Parathyroid adenoma (tissue), 2 donors: ENCODE measurements around the gene IREB2.

Experiments
- H2AFZ ChIP-seq: fragments of 300-600 bp; sonication (generic); one replicate; pipeline ENCODE4 v1.7.0; 2017; ENCODE audit warnings: antibody characterized with exemption, mild to moderate bottlenecking
- H3K27ac ChIP-seq: fragments of 300-600 bp; sonication (generic); one replicate; pipeline ENCODE4 v1.7.0; 2017
- H3K27me3 ChIP-seq: fragments of 300-600 bp; sonication (generic); one replicate; pipeline ENCODE4 v1.7.0; 2017; ENCODE audit warnings: low read length; ENCODE audit not compliant: control insufficient read depth, insufficient read depth
- H3K36me3 ChIP-seq: fragments of 300-600 bp; sonication (generic); one replicate; pipeline ENCODE4 v1.7.0; 2017; ENCODE audit warnings: low read length; ENCODE audit not compliant: control insufficient read depth, insufficient read depth
- H3K4me1 ChIP-seq: fragments of 300-600 bp; sonication (generic); one replicate; pipeline ENCODE4 v1.7.0; 2017; ENCODE audit warnings: control low read depth
- H3K4me2 ChIP-seq: fragments of 300-600 bp; sonication (generic); one replicate; pipeline ENCODE4 v1.7.0; 2017; ENCODE audit warnings: low read length
- H3K4me3 ChIP-seq: fragments of 300-600 bp; sonication (generic); one replicate; pipeline ENCODE4 v1.7.0; 2017; ENCODE audit warnings: low read depth, low read length
- H3K79me2 ChIP-seq: fragments of 300-600 bp; sonication (generic); one replicate; pipeline ENCODE4 v1.7.0; 2017; ENCODE audit warnings: control low read depth
- H3K9ac ChIP-seq: fragments of 300-600 bp; sonication (generic); one replicate; pipeline ENCODE4 v1.7.0; 2017; ENCODE audit warnings: mild to moderate bottlenecking
- H3K9me3 ChIP-seq: fragments of 300-600 bp; sonication (generic); one replicate; pipeline ENCODE4 v1.7.0; 2017; ENCODE audit warnings: low read length; ENCODE audit not compliant: control insufficient read depth
- TF ChIP-seq, protein P1 (sequence below): fragments of 300-600 bp; sonication (generic); IDR thresholded peaks from one replicate; pipeline ENCODE4 v1.7.0; 2017; ENCODE audit warnings: antibody characterized with exemption, mild to moderate bottlenecking
- donor health status: primary hyperparathyroidism.

IREB2 gene

DNA sequence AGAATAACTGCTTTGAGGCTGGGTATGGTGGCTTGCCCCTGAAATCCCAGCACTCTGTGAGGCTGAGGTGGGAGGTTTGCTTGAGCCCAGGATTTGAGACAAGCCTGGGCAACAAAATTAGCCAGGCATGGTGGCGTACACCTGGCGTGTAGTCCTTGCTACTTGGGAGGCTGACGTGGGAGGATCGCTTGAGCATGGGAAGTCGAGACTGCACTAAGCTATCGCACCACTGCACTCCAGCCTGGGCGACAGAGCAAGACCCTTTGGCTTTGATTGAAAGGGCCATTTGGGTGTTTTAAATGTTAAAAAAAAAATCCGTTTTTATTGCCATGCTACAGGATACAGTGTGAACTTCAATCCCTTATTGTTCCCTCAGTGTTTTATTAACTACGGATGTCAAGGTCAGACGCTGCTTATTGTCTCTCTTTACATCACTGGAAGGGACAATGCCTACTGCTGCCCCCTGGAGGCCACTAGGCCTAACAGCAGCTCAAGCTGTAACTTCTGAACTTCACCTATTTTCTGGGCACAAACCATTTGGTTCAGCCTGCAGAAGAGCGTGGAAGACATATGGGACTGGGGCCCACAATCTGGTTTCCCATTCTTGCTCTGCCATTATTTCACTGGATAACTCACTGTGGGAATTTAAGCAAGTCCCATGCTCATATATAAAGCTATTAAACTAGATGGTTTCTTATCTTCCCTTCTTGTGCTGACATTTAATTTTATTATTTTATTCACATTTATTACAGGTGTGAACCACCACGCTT, 15.3 kb upstream of the IREB2 start:
- no peak overlapping the region for H3K27ac ChIP-seq
- H3K9ac ChIP-seq: no peak overlapping the region

DNA sequence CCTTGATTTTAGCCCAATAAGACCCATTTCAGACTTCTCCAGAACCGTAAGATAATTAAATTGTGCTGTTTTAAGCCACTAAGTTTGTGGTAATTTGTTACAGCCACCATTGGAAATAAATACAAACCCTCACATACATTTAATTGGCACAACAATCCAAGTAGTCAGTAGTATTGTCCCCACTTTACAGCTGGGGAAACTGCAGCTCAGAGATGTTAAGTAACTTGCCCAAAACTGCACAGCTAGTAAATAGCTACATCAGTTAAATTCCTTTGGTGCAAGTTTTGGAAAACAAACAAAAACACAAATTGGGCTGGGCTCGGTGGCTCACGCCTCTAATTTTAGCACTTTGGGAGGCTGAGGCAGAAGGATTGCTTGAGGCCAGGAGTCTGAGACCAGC, 13.3 kb upstream of the IREB2 start:
- Histone ChIP-seq H3K9ac (no peak overlapping the region), H2AFZ (no peak overlapping the region), H3K27me3 (no peaks in the 10 kb centered on the region), H3K4me2 (no peak overlapping the region), H3K36me3 (no peaks in the 10 kb centered on the region), H3K4me3 (no peak overlapping the region), H3K9me3 (no peaks in the 10 kb centered on the region), H3K4me1 (no peaks in the 10 kb centered on the region), H3K27ac (no peak overlapping the region), H3K79me2 (no peaks in the 10 kb centered on the region)
- TF ChIP-seq, protein P1, sequence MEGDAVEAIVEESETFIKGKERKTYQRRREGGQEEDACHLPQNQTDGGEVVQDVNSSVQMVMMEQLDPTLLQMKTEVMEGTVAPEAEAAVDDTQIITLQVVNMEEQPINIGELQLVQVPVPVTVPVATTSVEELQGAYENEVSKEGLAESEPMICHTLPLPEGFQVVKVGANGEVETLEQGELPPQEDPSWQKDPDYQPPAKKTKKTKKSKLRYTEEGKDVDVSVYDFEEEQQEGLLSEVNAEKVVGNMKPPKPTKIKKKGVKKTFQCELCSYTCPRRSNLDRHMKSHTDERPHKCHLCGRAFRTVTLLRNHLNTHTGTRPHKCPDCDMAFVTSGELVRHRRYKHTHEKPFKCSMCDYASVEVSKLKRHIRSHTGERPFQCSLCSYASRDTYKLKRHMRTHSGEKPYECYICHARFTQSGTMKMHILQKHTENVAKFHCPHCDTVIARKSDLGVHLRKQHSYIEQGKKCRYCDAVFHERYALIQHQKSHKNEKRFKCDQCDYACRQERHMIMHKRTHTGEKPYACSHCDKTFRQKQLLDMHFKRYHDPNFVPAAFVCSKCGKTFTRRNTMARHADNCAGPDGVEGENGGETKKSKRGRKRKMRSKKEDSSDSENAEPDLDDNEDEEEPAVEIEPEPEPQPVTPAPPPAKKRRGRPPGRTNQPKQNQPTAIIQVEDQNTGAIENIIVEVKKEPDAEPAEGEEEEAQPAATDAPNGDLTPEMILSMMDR: no peak

More for the DNA sequence above, 15.3 kb upstream of the IREB2 start:
- no peaks in the 10 kb centered on the region for H3K9me3 ChIP-seq
- no peak overlapping the region for H2AFZ ChIP-seq
- no peaks in the 10 kb centered on the region for H3K27me3 ChIP-seq
- H3K4me3 ChIP-seq: no peak overlapping the region
- H3K36me3 ChIP-seq: no peaks in the 10 kb centered on the region
- TF ChIP-seq, protein P1: peak; percentile 67
- H3K4me1 ChIP-seq: no peaks in the 10 kb centered on the region
- H3K4me2 ChIP-seq: no peak overlapping the region
- H3K79me2 ChIP-seq: no peaks in the 10 kb centered on the region

DNA sequence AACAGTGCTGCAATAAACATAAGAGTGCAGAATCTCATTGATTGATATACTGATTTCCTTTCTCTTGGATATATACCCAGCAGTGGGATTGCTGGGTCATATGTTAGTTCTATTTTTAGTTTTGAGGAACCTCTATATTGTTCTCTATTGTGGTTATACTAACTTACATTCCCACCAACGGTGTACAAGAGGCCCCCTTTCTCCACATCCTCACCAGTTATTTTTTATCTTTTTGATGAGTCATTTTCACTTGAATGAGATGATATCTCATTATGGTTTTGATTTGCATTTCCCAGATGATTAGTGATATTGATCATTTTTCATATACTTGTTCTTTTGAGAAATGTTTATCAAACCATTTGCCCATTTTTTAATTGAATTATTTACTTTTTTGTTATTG, 12.4 kb upstream of the IREB2 start:
- H3K36me3 ChIP-seq: no peaks in the 10 kb centered on the region
- TF ChIP-seq, protein P1: no peak
- no peaks in the 10 kb centered on the region for H3K27me3 ChIP-seq
- H3K4me1 ChIP-seq: no peaks in the 10 kb centered on the region
- no peaks in the 10 kb centered on the region for H3K79me2 ChIP-seq
- H3K9me3 ChIP-seq: no peaks in the 10 kb centered on the region
- H3K4me3 ChIP-seq: no peak overlapping the region
- no peak overlapping the region for H3K27ac ChIP-seq
- H3K9ac ChIP-seq: no peak overlapping the region
- H3K4me2 ChIP-seq: no peak overlapping the region
- H2AFZ ChIP-seq: no peak overlapping the region

DNA sequence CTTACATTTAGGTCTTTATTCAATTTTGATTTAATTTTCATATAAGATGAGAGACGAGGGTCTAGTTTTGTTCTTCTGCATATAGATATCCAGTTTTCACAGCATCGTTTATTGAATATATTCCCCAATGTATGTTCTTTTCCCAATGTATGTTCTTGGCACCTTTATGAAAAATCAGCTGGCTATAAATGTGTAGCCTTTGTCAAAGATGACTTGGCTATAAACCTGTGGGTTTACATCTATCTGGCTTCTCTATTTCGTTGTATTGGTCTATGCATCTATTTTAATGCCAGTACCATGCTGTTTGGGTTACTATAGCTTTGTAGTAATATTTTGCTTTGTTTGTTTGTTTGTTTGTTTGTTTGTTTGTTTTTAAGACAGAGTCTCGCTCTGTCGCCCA, 11.7 kb upstream of the IREB2 start:
- Histone ChIP-seq H2AFZ (no peak overlapping the region), H3K36me3 (no peaks in the 10 kb centered on the region), H3K4me1 (no peaks in the 10 kb centered on the region), H3K79me2 (no peaks in the 10 kb centered on the region), H3K4me2 (no peak overlapping the region), H3K27ac (no peak overlapping the region), H3K9me3 (no peaks in the 10 kb centered on the region), H3K4me3 (no peak overlapping the region), H3K9ac (no peak overlapping the region), H3K27me3 (no peaks in the 10 kb centered on the region)
- TF ChIP-seq, protein P1: no peak

DNA sequence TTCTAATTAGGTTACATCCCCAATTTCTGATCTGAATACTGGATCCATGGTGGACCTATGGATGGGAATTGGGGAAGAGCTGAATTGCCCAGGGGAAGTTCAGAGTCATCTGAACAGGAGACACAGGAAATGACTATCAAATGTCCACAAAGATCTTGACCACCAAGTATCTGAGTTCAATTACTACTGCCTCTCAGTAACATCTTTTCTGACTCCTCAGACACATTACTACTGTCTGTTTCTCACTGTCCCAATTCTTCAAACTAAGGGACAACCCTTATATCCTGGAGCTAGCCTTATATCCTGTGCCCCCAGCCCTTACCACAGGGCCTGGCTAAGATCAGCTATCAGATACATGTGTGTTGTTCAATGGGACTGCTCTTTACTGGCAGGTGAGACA, 10.1 kb upstream of the IREB2 start:
- Histone ChIP-seq H3K9ac (no peak overlapping the region), H3K4me2 (no peak overlapping the region), H3K36me3 (no peaks in the 10 kb centered on the region), H3K9me3 (no peaks in the 10 kb centered on the region), H3K79me2 (no peaks in the 10 kb centered on the region), H3K27ac (no peak overlapping the region), H3K4me3 (no peak overlapping the region), H3K4me1 (no peaks in the 10 kb centered on the region), H3K27me3 (no peaks in the 10 kb centered on the region), H2AFZ (no peak overlapping the region)
- TF ChIP-seq, protein P1: no peak
